H9 (cell line): ENCODE data around the gene TTC14. TPM values are rescaled to one million over a fixed set of nuclear protein-coding genes. Genes with fewer than 3 reads are reported as not detected.

Experiments used
- DNase-seq: peaks from one replicate; pipeline ENCODE4 v3.0.0-alpha.2; 2017
- H2AFZ ChIP-seq: one replicate; pipeline ENCODE4 v1.6.1; 2013; ENCODE audit warnings: mild to moderate bottlenecking, low read length, control low read depth, moderate library complexity
- H2AK5ac ChIP-seq: 2 replicates; pipeline ENCODE4 v1.6.1; 2013; ENCODE audit warnings: low read length, control low read depth, mixed read lengths; ENCODE audit not compliant: insufficient read length
- H2BK120ac ChIP-seq: one replicate; pipeline ENCODE4 v1.6.1; 2013; ENCODE audit warnings: low read depth, mild to moderate bottlenecking, low read length, control low read depth, inconsistent platforms; ENCODE audit not compliant: poor library complexity, severe bottlenecking
- H2BK12ac ChIP-seq: 2 replicates; pipeline ENCODE4 v1.6.1; 2013; ENCODE audit warnings: low read length, control low read depth, mixed read lengths, low read depth; ENCODE audit not compliant: insufficient read length
- H2BK15ac ChIP-seq: 2 replicates; pipeline ENCODE4 v1.6.1; 2013; ENCODE audit warnings: low read depth, low read length, control low read depth
- H2BK20ac ChIP-seq: one replicate; pipeline ENCODE4 v1.6.1; 2013; ENCODE audit warnings: low read depth, mild to moderate bottlenecking, low read length, control low read depth, inconsistent platforms; ENCODE audit not compliant: poor library complexity, severe bottlenecking
- H2BK5ac ChIP-seq: 2 replicates; pipeline ENCODE4 v1.6.1; 2013; ENCODE audit warnings: low read length, control low read depth, mixed read lengths; ENCODE audit not compliant: insufficient read length
- H3K14ac ChIP-seq: 2 replicates; pipeline ENCODE4 v1.6.1; 2013; ENCODE audit warnings: low read length, control low read depth; ENCODE audit not compliant: insufficient read depth
- H3K18ac ChIP-seq: 2 replicates; pipeline ENCODE4 v1.6.1; 2013; ENCODE audit warnings: low read depth, mild to moderate bottlenecking, mixed read lengths, low read length, control low read depth; ENCODE audit not compliant: insufficient read length
- H3K23ac ChIP-seq: 2 replicates; pipeline ENCODE4 v1.6.1; 2013; ENCODE audit warnings: low read length, control low read depth, mixed read lengths, low read depth; ENCODE audit not compliant: insufficient read length
- H3K23me2 ChIP-seq: 2 replicates; pipeline ENCODE4 v1.6.1; 2013; ENCODE audit warnings: low read depth, mild to moderate bottlenecking, mixed read lengths, low read length, control low read depth; ENCODE audit not compliant: insufficient read length, poor library complexity, severe bottlenecking
- H3K27ac ChIP-seq: 2 replicates; pipeline ENCODE4 v1.5.1; 2013; ENCODE audit warnings: low read length, control low read depth, mixed read lengths, low read depth; ENCODE audit not compliant: insufficient read length
- H3K27me3 ChIP-seq: 2 replicates; pipeline ENCODE4 v1.6.1; 2013; ENCODE audit warnings: low read length, control low read depth, inconsistent platforms; ENCODE audit not compliant: insufficient read depth
- H3K4ac ChIP-seq: 2 replicates; pipeline ENCODE4 v1.6.1; 2013; ENCODE audit warnings: low read depth, mild to moderate bottlenecking, control low read depth, inconsistent platforms, low read length, moderate library complexity
- H3K4me1 ChIP-seq: 2 replicates; pipeline ENCODE4 v1.6.1; 2013; ENCODE audit warnings: low read length, control low read depth, inconsistent platforms; ENCODE audit not compliant: insufficient read depth
- H3K4me2 ChIP-seq: 2 replicates; pipeline ENCODE4 v1.6.1; 2013; ENCODE audit warnings: low read length, control low read depth, mixed read lengths; ENCODE audit not compliant: insufficient read length, insufficient read depth
- H3K56ac ChIP-seq: 2 replicates; pipeline ENCODE4 v1.6.1; 2013; ENCODE audit warnings: low read depth, mild to moderate bottlenecking, mixed read lengths, low read length, control low read depth; ENCODE audit not compliant: insufficient read length
- H3K79me1 ChIP-seq: 2 replicates; pipeline ENCODE4 v1.6.1; 2013; ENCODE audit warnings: low read depth, mild to moderate bottlenecking, moderate library complexity, low read length, control low read depth, inconsistent platforms; ENCODE audit not compliant: insufficient read depth, poor library complexity, severe bottlenecking
- H3K79me2 ChIP-seq: 2 replicates; pipeline ENCODE4 v1.6.1; 2013; ENCODE audit warnings: low read length, control low read depth, inconsistent platforms; ENCODE audit not compliant: insufficient read depth
- H3K9ac ChIP-seq: 2 replicates; pipeline ENCODE4 v1.6.1; 2013; ENCODE audit warnings: low read length, control low read depth, mixed read lengths; ENCODE audit not compliant: insufficient read length; ENCODE audit errors: extremely low read depth
- H3K9me3 ChIP-seq: one replicate; pipeline ENCODE4 v1.6.1; 2013; ENCODE audit warnings: low read depth, low read length, inconsistent platforms; ENCODE audit not compliant: control insufficient read depth
- H3T11ph ChIP-seq: one replicate; pipeline ENCODE4 v1.6.1; 2013; ENCODE audit warnings: mild to moderate bottlenecking, low read length, control low read depth, inconsistent platforms
- H4K20me1 ChIP-seq: one replicate; pipeline ENCODE4 v1.6.1; 2013; ENCODE audit not compliant: control insufficient read depth, insufficient read length, insufficient read depth
- H4K5ac ChIP-seq: 2 replicates; pipeline ENCODE4 v1.6.1; 2013; ENCODE audit warnings: low read depth, mild to moderate bottlenecking, mixed read lengths, low read length, control low read depth; ENCODE audit not compliant: insufficient read length
- H4K8ac ChIP-seq: replicated peaks from 2 replicates; pipeline ENCODE4 v1.6.1; 2013; ENCODE audit warnings: low read length, control low read depth, mixed read lengths, low read depth; ENCODE audit not compliant: insufficient read length
- H4K91ac ChIP-seq: 2 replicates; pipeline ENCODE4 v1.6.1; 2013; ENCODE audit warnings: low read depth, mild to moderate bottlenecking, moderate library complexity, mixed read lengths, low read length, control low read depth; ENCODE audit not compliant: insufficient read length
- H3K27ac Mint-ChIP-seq, 3 experiments: 2 replicates in 2 of 3; 3 replicates in 1 of 3; pipeline ENCODE4 v1.8.0; 2020 to 2021; ENCODE audit warnings: mixed read lengths in 3 of 3, mild to moderate bottlenecking in 1 of 3, moderate library complexity in 1 of 3
- H3K27me3 Mint-ChIP-seq: 2 replicates; pipeline ENCODE4 v1.8.0; 2021; ENCODE audit warnings: low read depth, mild to moderate bottlenecking, moderate library complexity, mixed read lengths
- H3K36me3 Mint-ChIP-seq, 3 experiments: 2 replicates in 2 of 3; 3 replicates in 1 of 3; pipeline ENCODE4 v1.8.0; 2020 to 2021; ENCODE audit warnings: low read depth in 3 of 3, mixed read lengths in 3 of 3; ENCODE audit not compliant: insufficient read depth in 1 of 3
- H3K4me1 Mint-ChIP-seq, 2 experiments: 2 replicates each; pipeline ENCODE4 v1.8.0; 2020; ENCODE audit warnings: mixed read lengths in 2 of 2
- H3K4me3 Mint-ChIP-seq, 2 experiments: 2 replicates in 1 of 2; 3 replicates in 1 of 2; pipeline ENCODE4 v1.8.0; 2020 to 2021; ENCODE audit warnings: mild to moderate bottlenecking in 2 of 2, mixed read lengths in 2 of 2, moderate library complexity in 1 of 2
- H3K9me3 Mint-ChIP-seq, 2 experiments: 2 replicates in 1 of 2; 3 replicates in 1 of 2; pipeline ENCODE4 v1.8.0; 2020; ENCODE audit warnings: mild to moderate bottlenecking in 2 of 2, mixed read lengths in 2 of 2, moderate library complexity in 1 of 2
- WGBS: extraction: QIAGEN DNeasy Blood & Tissue Kit; methylation state at CpG from one replicate; pipeline ENCODE4 v1.1.7; 2013; ENCODE audit warnings: missing lambda C conversion rate, low lambda C conversion rate, mixed read lengths; ENCODE audit not compliant: insufficient read length; ENCODE audit errors: extremely low coverage; 5-methylcytosine and 5-hydroxymethylcytosine counted together
- total RNA-seq: library from RNA; stranded (reverse); gene quantifications from 2 replicates; pipeline ENCODE4 v1.2.1, GENCODE V29; 2021
- TF ChIP-seq, protein P1 (sequence below): fragments of 200-600 bp; sonication (generic); conservative IDR thresholded peaks from 3 replicates; pipeline ENCODE4 v1.8.0; 2021; ENCODE audit warnings: antibody characterized with exemption, mild to moderate bottlenecking

TTC14 gene
- total RNA-seq, 1 experiment from 2014 or later = 28.4 TPM

DNA sequence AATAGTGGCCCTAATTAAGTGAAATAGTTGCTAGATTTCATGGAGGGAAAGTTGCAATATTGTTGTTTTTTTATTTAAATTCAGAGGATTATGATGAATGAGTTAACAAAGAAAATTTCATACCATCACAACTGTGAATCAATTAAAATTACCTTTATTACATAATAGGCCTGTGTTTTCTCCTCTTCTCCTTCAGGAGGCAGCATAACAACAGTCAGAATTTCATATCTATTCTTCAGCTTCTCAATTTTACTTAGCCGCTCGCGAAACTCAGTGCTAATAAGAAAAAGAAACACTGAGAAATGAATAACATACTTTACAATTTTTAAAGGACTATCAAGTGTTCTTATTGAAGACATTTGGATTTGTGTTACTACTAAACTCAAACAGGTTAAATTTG is 29.4 kb downstream of the TTC14 start:
- Histone ChIP-seq H3K14ac (no peak overlapping the region), H3K56ac (no peak overlapping the region), H2BK15ac (no peak overlapping the region), H3K27ac (no peak overlapping the region), H3K27me3 (no peaks in the 10 kb centered on the region), H3K79me2 (no peaks in the 10 kb centered on the region), H2BK12ac (no peak overlapping the region), H2BK5ac (no peak overlapping the region), H3K4me1 (no peaks in the 10 kb centered on the region), H2BK20ac (no peak overlapping the region), H3K4ac (no peak overlapping the region), H3K4me2 (no peak overlapping the region), H4K5ac (no peak overlapping the region), H2AFZ (no peak overlapping the region), H3K9ac (no peak overlapping the region), H3K18ac (no peak overlapping the region), H4K91ac (no peak overlapping the region), H3K23ac (no peak overlapping the region), H3K23me2 (no peaks in the 10 kb centered on the region), H3K9me3 (no peaks in the 10 kb centered on the region), H4K8ac (no peak overlapping the region), H4K20me1 (no peaks in the 10 kb centered on the region), H3T11ph (no peak overlapping the region), H2AK5ac (no peak overlapping the region), H3K79me1 (no peaks in the 10 kb centered on the region), H2BK120ac (no peak overlapping the region)
- Mint-ChIP-seq H3K4me3 (no peak overlapping the region), H3K36me3 (no peaks in the 10 kb centered on the region; a peak in 1 of 7 replicates), H3K9me3 (no peaks in the 10 kb centered on the region; a peak in 1 of 5 replicates), H3K27ac (no peak overlapping the region), H3K4me1 (no peaks in the 10 kb centered on the region), H3K27me3 (no peaks in the 10 kb centered on the region)
- no CpG with 5 or more reads among the region's 3 CpGs for WGBS
- TF ChIP-seq, protein P1, sequence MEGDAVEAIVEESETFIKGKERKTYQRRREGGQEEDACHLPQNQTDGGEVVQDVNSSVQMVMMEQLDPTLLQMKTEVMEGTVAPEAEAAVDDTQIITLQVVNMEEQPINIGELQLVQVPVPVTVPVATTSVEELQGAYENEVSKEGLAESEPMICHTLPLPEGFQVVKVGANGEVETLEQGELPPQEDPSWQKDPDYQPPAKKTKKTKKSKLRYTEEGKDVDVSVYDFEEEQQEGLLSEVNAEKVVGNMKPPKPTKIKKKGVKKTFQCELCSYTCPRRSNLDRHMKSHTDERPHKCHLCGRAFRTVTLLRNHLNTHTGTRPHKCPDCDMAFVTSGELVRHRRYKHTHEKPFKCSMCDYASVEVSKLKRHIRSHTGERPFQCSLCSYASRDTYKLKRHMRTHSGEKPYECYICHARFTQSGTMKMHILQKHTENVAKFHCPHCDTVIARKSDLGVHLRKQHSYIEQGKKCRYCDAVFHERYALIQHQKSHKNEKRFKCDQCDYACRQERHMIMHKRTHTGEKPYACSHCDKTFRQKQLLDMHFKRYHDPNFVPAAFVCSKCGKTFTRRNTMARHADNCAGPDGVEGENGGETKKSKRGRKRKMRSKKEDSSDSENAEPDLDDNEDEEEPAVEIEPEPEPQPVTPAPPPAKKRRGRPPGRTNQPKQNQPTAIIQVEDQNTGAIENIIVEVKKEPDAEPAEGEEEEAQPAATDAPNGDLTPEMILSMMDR = peak; percentile 50
- no peak for DNase-seq
